GM18505 (cell line): ENCODE measurements around the gene APOH.

Experiments used
- ATAC-seq: cut with Tn5 transposase; IDR thresholded peaks from one replicate; pipeline ENCODE4 v1.9.1; 2021; ENCODE audit not compliant: unreplicated experiment
- POLR2A ChIP-seq: IDR thresholded peaks from 4 replicates; pipeline ENCODE4 v1.6.1; 2011; ENCODE audit warnings: borderline replicate concordance; ENCODE audit not compliant: insufficient read depth, insufficient read length; ENCODE audit errors: extremely low read depth

Gene APOH

DNA sequence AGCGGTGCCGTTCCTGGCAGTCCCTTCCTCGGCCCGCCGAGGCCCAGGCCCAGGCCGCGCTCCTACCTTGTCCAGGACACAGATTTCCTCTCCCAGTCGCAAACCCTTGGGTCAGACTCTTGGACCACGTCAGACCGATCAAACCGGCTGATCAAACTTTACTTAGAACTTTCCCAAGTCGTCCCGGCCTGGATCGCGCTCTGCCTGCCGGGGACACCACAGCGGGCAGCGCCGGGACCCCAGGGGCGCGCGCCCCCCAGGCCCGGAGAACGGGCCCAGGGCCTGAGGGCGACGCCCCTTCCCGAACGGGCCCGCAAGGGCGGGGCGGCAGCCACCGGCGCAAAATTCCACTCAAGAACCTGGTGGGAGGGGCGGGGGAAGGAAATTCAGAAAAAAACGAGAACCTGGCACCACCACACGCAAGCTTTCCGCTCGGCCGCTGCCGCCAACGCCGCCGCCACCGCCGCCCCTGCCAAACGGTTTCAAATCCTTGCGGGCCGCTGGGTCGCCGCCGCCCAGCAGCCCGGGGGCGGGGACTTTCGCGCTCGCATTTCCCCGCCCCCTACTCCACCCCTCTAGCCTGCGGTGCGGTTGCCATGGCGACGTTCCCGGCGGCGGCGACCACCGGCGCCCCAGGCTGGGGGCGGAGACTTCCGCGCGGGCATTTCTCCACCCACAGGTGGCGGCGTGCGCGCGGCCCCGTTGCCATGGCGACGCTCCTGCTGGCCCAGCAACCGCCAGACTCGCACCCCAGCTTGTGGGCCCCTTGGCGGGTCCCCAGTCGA lies 37.4 kb downstream of the APOH start, which contains the start of gene CEP112:
Gene CEP112 (minus strand): TSS at position 541 of the 785 bp plus-strand sequence.
- peak; percentile 63 for ATAC-seq
- TF ChIP-seq POLR2A: no peak

DNA sequence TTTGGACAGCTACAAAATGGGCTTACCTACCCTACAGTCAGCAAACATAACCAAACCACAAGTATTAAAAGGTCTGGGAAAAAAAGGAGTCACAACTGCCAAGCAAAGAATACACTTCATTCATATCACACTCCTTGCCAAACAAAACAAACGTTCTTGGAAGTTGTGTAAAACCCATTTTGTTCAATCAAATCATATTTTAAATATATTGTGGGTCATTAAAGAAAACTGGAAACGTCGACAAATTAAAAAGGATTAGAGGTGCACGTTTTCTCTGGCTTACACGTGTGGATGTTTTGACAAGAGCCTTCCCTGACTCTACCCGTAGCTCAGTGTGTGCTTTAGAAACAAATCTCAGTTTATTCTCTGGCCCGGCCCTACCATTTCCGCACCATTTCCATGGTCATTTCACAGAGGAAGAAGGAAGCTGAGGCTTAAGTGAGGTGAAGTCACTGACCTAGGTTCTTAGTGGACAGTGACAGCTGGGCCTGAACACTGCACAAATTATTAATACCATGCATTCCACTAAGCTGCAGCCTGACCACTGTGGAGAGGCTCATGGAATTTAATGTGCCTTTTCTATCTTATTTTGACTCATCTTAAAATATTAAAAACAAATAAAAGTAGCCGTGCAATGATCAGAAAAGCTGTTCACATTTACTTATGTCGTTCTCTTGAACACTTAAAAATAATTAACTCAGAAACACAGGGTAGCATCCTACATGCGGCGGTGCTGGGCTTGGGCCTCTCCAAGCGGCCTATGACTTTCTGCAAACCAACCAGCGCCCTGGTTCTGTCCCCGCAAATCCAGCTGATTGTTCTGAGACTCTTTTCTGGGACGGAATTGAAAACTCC lies 38.2 kb downstream of the APOH start:
- no peak for ATAC-seq
- TF ChIP-seq POLR2A: no peak

GRCh38 chr17:66187718-66188117 lies 41.5 kb downstream of the APOH start:
- no peak for TF ChIP-seq POLR2A
- no peak for ATAC-seq

GRCh38 chr17:66185862-66186261 lies 43.4 kb downstream of the APOH start:
- ATAC-seq: no peak
- no peak for TF ChIP-seq POLR2A

DNA sequence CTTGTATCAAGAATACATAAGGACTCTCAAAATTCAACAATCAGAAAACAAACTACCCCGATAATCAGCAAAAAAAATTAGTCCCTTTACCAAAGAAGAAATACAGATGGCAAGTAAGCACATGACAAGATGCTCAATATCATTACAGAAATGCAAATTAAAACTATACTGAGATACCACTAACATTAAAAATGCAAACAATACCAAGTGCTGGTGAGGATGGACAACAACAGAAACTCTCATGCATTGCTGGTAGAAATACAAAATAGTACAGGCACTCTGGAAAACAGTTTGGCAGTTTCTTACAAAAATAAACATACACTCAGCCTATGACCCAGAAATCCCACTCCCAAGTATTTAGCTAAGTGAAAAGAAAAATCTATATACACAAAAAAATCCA lies 44.8 kb downstream of the APOH start:
- no peak for ATAC-seq
- no peak for TF ChIP-seq POLR2A

GRCh38 chr17:66183529-66183928 lies 45.7 kb downstream of the APOH start:
- no peak for ATAC-seq
- TF ChIP-seq POLR2A: no peak

DNA sequence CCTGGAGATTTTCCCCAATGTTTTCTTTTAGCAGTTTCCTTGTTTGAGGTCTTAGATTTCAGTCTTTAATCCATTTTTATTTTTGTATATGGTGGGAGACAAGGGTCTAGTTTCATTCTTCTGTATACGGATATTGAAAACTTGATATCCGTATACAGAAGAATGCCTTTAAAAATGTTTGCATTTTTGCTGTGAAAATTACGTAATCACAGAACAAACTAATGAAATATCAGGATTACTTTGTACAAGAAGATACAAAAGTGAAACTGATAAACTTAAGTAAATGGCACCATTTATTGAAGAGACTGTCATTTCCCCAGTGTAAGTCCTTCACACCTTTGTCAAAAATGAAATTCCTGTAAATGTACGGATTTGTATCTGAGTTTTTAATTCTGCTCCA lies 50.6 kb downstream of the APOH start:
- no peak for TF ChIP-seq POLR2A
- ATAC-seq: no peak

DNA sequence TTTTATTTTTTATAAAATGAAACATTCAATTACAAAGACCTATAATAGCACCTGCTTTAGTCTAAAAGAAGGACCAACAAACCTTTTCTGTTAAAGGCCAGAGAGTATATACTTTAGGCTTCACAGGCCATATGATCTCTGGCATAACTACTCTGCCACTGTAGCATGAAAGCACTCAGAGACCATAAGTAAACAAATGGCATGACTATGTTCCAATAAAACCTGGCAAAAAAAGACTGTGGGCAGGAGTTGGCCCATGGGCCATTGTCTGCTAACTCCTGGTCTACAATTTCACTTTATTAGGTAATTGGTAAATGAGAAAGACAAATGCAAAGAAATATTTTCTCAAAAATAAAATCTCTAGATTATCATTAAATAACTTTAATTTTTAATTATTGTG lies 52.2 kb downstream of the APOH start:
- TF ChIP-seq POLR2A: no peak

GRCh38 chr17:66175892-66176291 lies 53.3 kb downstream of the APOH start:
- no peak for TF ChIP-seq POLR2A
- no peak for ATAC-seq

More for the DNA sequence above, 52.2 kb downstream of the APOH start:
- ATAC-seq: no peak

GRCh38 chr17:66172691-66173223 lies 56.5 kb downstream of the APOH start:
- no peak for ATAC-seq

GRCh38 chr17:66172144-66172543 lies 57.1 kb downstream of the APOH start:
- no peak for TF ChIP-seq POLR2A

More at GRCh38 chr17:66172691-66173223, 56.5 kb downstream of the APOH start:
- no peak for TF ChIP-seq POLR2A

DNA sequence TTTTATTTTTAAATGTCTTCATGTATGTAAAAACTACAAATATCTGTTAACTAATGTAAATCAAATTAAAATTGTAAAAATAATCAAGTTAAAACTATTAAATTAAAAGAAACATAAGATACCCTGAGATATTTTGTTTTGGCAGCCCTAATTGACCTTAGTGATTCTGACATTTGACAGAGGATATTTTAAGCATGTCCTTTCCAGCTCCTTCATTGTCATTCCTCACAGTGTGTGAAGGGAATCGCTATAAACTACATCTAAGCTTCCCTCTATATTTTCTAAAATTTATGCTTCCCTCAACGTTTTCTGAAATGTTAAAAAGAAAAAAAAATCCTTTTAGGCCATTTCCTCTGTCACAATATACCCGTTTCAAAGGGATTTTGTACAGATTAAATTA lies 57.5 kb downstream of the APOH start:
- ATAC-seq: no peak
- TF ChIP-seq POLR2A: no peak

More at GRCh38 chr17:66172144-66172543, 57.1 kb downstream of the APOH start:
- ATAC-seq: no peak

- TF ChIP-seq POLR2A: no peak
- no peak for ATAC-seq
These were observed 58.0 kb downstream of the APOH start for GRCh38 chr17:66171172-66171571.
